ENCODE results near the gene PDE4DIP.
"Not testable (repeated sequence)": the region's sequence is repeated elsewhere in the genome, so short reads cannot be mapped to it uniquely, and the experiment has no call there.

PDE4DIP gene

DNA sequence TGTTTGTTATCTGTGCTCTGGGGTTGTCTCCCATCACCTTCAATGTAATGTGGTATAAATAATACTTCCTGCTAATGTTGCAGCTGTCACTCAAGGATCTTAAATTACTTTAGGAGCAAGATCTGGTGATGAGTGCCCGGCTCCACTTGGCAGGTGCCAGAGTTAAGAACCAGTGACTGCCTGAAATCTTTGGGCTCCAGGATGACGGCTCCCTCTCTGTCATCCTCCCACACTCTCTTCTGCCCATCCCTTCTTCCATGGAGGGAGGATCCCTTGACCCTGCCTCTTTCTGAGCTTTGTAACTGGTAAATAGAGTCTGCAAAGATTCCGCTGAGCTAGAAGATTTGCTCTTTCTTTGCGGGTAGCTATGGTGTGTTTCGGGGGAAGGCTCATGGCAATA lies 44.4 kb downstream of the PDE4DIP start:
- not testable (repeated sequence) for H3K4me1 Mint-ChIP-seq (ENCODE audit: low read depth in 2 of 2); H3K9me3 Mint-ChIP-seq; H3K36me3 Mint-ChIP-seq (ENCODE audit: insufficient read depth); ATAC-seq (replicated peaks); DNase-seq; H3K27ac Mint-ChIP-seq; H3K4me3 Mint-ChIP-seq; H3K27me3 Mint-ChIP-seq

DNA sequence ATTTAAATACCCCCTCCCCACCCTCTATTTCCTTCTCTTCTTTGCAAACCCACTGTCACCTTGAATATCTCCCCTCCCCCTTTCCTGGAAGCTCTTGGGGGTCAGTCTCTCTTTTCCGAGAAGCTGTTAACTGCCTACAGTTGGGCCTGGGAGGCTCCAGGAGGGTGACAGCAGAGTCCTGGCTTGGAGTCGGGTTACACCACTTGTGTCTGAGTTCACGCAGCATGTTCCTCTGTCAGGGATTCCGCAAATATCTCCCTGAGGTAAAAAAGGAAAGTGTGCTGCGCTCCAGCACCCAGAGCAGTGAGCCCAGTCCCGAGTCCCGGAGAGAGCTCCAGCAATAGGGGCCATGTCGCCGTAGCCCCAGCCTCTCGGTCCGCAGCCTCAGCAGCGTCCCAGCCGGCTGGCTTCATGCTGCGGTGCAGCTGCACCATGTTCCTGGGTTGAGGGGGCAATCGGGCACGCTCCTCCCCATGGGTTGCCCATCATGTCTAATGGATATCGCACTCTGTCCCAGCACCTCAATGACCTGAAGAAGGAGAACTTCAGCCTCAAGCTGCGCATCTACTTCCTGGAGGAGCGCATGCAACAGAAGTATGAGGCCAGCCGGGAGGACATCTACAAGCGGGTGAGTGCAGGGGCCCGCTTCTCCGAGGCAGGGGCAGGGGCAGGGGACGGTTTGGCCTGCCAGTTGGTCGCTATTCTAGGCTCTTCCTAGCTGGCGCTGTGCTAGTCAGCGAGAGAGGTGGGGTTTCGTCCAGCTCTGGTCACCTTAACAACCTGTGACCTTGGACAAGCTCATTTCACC lies 45.2 kb downstream of the PDE4DIP start:
- H3K27ac Mint-ChIP-seq; H3K4me3 Mint-ChIP-seq; DNase-seq; ATAC-seq (replicated peaks); H3K36me3 Mint-ChIP-seq (ENCODE audit: insufficient read depth); H3K9me3 Mint-ChIP-seq; H3K27me3 Mint-ChIP-seq; H3K4me1 Mint-ChIP-seq (ENCODE audit: low read depth in 2 of 2): not testable (repeated sequence)

DNA sequence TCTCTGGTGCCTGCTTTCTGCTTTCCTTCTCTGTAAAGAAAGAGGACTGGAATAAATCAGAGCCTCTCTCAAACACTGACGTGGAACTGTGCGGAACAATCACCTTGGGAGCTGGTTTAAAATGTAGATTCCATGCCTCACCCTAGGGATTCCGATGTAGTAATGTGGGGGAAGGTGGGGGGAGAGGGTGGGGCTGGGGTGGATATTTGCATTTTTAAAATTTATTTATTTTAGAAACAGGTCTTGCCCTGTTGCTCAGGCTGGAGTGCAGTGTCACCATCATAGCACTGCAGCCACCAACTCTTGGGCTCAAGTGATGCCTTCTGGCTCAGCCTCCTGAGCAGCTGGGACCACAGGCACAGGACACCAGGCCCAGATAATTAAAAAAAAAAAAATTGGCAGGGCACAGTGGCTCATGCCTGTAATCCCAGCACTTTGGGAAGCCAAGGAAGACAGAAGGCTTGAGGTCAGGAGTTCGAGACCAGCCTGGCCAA lies 45.9 kb downstream of the PDE4DIP start:
- DNase-seq; ATAC-seq (replicated peaks); H3K4me1 Mint-ChIP-seq (ENCODE audit: low read depth in 2 of 2); H3K27ac Mint-ChIP-seq; H3K9me3 Mint-ChIP-seq; H3K4me3 Mint-ChIP-seq; H3K36me3 Mint-ChIP-seq (ENCODE audit: insufficient read depth); H3K27me3 Mint-ChIP-seq: not testable (repeated sequence)

DNA sequence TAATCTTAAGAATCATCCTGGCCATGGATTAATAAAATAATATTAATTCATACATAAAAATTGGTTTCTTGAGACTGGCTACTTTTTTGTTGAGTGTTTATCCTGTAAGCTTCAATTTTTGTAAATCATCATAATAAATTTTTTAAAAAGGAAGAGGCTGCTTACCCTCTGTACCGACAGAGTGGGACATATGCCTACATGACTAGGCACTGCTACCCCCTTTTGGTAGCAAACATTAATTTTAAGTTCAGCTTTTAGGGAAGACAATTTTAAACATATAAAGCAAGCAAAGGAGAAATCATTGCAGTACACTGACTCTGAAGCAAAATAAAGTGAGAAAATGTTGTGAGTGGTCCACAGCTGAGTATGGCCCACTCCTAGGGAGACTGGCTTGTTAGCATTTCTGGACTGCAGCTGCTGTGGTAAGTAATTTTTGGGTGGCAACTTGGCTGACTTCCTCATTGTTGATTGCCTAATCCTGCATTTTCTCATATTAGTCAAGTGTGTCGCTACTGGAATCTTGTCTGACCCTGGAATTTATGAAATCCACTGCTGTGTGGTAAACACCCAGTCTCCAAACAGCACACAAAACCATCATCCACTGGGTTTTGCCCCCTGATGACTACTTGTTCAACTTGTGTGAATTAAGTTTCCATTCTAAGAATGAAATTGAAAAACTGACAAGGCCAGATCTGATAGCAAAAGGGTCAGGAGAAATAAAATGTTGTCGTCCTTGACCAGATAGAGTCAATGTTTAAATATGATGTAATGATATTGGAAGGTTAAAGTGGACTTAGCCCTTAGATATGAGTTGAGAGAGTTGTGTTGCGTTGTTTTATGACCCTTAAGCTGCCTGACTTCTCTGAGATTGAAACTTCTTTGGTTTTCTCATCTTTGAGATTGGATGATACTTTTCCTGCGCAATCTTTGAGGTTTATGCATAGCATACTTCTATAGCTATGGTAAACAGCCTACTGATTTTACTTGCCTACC lies 50.4 kb downstream of the PDE4DIP start:
- H3K27ac Mint-ChIP-seq; ATAC-seq (replicated peaks); H3K4me1 Mint-ChIP-seq (ENCODE audit: low read depth in 2 of 2); H3K9me3 Mint-ChIP-seq; DNase-seq; H3K36me3 Mint-ChIP-seq (ENCODE audit: insufficient read depth); H3K4me3 Mint-ChIP-seq; H3K27me3 Mint-ChIP-seq: not testable (repeated sequence)

DNA sequence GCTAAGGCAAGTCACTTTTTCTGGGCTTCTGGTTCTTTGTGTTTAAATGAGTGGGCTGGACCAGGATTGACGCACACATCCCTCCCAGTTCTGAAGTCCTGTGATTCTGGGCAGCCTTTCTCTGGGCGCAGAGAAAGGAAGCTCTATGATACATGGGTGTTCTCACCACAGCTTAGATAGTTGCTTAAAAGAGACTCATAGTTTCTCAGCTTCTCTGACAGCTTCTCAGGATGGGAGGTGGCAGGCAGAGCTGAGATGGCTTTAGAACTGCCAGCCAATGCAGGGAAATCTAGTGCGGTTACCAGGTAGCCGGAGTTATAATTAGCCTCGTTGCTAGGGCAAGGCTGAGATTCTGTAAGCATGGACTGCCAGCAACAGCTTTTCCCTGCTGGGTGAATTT lies 55.8 kb downstream of the PDE4DIP start:
- not testable (repeated sequence) for H3K27ac Mint-ChIP-seq; DNase-seq; H3K27me3 Mint-ChIP-seq; H3K9me3 Mint-ChIP-seq; H3K36me3 Mint-ChIP-seq (ENCODE audit: insufficient read depth); H3K4me3 Mint-ChIP-seq; H3K4me1 Mint-ChIP-seq (ENCODE audit: low read depth in 2 of 2)
- peak; percentile 35 for ATAC-seq (replicated peaks)

DNA sequence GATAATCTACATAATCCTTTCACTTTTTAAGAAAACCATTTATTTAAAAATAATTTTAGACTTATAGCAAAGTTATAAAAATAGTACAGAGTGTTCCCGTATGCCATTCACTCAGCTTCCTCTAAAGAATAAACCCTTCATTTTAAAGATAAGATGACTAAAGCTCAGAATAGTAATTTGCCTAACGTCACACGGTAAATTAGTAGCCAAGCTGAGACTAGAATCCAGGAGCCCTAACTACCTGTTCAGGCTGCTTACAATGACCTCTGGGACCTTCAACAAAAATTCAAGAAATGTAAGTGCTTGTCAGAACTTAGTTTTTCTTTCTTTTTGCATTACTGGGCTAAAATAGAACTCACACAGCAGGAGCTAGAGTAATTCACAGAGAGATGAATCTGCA lies 56.5 kb downstream of the PDE4DIP start:
- not testable (repeated sequence) for H3K27ac Mint-ChIP-seq; DNase-seq; H3K4me3 Mint-ChIP-seq; H3K27me3 Mint-ChIP-seq; ATAC-seq (replicated peaks); H3K4me1 Mint-ChIP-seq (ENCODE audit: low read depth in 2 of 2); H3K9me3 Mint-ChIP-seq; H3K36me3 Mint-ChIP-seq (ENCODE audit: insufficient read depth)

DNA sequence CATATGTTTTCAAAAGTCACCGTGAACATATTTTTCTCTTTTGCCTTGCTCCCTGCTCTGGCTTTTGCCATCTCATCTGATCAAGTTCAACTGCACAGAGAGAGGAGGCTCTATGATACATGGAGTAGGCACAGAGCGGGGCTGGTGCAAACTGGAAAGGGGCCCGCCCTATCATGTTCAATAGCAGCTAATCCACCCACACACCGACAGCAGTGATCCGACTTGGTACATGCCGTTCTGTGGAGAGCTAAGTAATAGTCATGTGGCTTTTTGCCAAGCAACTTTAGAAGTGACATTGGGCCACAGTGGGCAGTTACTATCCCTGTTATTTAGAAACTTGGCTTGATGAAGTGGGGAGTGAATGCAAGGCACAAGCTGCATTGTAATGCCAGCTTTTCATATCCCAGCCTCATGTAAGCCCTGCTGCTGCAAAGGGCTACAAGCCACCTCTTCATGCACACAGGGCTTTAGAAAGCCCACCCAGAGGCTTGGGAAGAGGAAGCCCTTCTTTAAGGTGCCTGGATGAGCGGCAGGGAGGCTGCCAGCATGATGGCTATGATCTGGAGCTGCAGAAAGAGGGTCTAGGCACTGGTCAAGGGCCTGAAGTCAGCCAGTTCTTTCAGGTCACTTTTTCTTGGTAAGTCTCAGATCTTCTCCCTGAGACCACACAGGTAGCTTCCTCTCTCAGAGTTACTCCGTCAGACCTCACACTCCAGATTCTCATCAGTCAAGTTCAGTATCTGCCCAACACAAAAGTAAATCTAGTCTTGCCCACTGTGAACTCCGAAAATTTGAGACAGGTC lies 57.1 kb downstream of the PDE4DIP start:
- not testable (repeated sequence) for H3K4me1 Mint-ChIP-seq (ENCODE audit: low read depth in 2 of 2); ATAC-seq (replicated peaks); H3K4me3 Mint-ChIP-seq; DNase-seq; H3K27ac Mint-ChIP-seq; H3K27me3 Mint-ChIP-seq; H3K36me3 Mint-ChIP-seq (ENCODE audit: insufficient read depth); H3K9me3 Mint-ChIP-seq

DNA sequence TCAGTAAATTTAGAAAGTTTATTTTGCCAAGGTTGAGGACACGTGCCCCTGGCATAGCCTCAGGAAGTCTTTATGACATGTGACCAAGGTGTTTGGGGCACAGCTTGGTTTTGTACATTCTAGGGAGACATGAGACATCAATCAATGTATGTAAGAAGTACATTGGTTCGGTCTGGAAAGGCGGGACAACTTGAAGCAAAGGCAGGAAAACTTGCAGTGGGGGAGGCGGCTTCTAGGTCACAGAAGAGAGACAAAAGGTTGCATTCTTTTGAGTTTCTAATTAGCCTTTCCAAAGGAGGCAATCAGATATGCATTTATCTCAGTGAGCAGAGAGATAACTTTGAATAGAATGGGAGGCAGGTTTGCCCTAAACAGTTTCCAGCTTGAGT lies 57.7 kb downstream of the PDE4DIP start:
- H3K27ac Mint-ChIP-seq; DNase-seq; ATAC-seq (replicated peaks); H3K27me3 Mint-ChIP-seq; H3K4me3 Mint-ChIP-seq; H3K36me3 Mint-ChIP-seq (ENCODE audit: insufficient read depth); H3K4me1 Mint-ChIP-seq (ENCODE audit: low read depth in 2 of 2); H3K9me3 Mint-ChIP-seq: not testable (repeated sequence)

DNA sequence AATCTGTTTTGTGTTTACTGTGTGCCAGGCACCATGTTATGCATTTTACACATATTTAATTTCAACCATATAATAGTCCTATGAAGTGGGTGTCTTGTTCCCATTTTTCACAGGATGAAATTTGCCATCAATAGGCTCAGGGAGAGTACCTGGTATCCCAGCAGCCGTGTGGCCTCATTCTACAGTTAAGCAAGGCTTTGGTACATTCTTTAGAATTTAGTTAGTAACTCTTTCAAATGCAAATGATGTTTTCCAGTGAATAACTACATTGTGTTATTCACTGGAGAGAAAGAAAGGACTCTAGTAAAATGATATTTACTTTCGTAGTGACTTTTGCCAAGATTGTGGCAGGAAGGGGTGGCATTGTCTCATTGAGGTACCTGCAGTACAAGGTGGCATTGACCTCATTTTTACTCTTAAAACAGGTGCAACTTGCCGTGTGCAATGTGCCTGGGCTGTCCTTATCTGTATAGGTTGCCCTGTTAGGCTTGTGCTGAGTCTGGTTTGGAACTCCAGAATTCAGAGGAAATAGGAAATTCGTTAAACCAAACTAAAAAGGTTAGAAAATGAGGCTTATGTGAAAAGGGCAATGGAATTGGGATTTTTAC lies 65.1 kb downstream of the PDE4DIP start:
- DNase-seq; H3K27me3 Mint-ChIP-seq; H3K9me3 Mint-ChIP-seq; H3K36me3 Mint-ChIP-seq (ENCODE audit: insufficient read depth); H3K4me1 Mint-ChIP-seq (ENCODE audit: low read depth in 2 of 2); ATAC-seq (replicated peaks); H3K4me3 Mint-ChIP-seq; H3K27ac Mint-ChIP-seq: not testable (repeated sequence)

DNA sequence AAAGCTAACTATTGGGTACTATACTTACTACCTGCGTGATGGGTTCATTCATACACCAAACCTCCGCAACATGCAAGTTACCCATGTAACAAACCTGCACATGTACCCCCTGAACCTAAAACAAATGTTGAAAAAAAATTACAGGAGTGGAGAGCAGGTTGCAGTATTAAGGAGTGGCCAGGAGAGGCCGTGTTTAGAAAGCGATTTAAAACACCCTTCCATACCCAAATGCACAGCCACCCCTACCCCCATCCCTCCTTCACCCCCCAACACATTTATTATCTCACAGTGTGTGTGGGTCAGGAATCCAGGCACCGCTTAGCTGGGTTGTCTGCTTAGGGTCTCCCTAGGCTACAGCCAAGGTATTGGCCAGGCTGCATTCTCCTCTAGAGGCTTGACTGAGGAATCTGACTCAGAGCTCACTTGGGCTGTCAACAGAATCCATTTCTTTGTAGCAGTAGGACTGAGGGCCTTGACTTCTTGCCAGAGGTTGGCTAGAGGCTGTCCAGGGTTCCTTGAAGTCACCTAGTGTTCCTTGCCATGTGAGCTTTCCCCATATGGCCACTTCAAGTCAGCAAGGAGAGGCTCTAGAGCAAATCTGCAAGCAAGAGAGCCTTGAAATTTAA lies 67.2 kb downstream of the PDE4DIP start:
- H3K27ac Mint-ChIP-seq; H3K4me1 Mint-ChIP-seq (ENCODE audit: low read depth in 2 of 2); H3K36me3 Mint-ChIP-seq (ENCODE audit: insufficient read depth); H3K4me3 Mint-ChIP-seq; ATAC-seq (replicated peaks); DNase-seq; H3K9me3 Mint-ChIP-seq; H3K27me3 Mint-ChIP-seq: not testable (repeated sequence)

DNA sequence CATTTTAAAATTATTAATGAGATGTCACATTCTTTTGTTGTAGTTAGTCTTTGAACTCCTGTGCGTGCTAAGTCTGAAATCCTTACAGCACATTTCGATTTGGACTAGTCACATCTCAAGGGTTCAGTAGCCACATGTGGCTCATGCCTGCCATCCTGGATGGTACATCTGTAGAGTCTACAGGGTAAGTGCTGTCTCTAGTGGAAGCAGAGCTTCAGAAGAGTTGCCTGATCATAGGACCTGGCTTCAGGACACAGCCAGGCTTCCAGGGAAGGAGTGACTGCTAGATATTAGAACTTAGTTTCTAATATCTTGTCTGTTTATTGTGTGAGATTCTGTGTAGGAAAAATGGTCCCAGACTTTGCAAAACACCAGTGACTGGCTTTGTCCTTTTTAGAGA lies 72.0 kb downstream of the PDE4DIP start:
- DNase-seq; H3K9me3 Mint-ChIP-seq; ATAC-seq (replicated peaks); H3K4me3 Mint-ChIP-seq; H3K36me3 Mint-ChIP-seq (ENCODE audit: insufficient read depth); H3K27ac Mint-ChIP-seq; H3K4me1 Mint-ChIP-seq (ENCODE audit: low read depth in 2 of 2); H3K27me3 Mint-ChIP-seq: not testable (repeated sequence)

DNA sequence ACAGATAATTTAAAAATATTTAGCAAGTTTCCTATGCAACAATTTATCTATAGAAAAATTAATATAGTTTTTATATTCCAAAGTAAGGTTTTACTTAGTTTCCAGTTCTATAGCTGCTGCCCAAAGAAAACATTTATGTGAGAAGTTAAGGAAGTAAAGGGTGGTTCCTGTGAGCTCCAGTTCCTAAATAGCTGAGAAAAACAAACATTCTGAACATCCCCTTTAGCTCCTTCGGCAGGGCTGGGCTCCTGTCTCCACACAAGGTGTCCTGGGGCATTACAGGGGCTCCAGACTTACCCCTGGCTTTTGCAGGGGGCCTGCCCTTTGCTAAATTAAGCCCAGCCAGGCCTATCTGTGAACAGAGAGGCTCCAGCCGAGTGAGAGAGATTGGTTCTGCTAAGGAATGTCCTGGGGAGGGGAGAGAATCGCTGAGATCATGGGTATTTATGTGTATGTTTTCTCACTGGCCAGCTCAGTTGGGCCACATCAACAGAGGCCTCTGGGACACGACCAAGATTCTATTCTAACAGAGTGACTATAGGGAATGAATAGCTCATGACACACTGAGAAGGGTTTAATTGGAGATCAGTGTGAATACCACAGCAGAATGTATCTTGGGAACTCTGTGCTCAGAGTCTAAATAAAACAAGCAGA lies 72.6 kb downstream of the PDE4DIP start:
- H3K27ac Mint-ChIP-seq; H3K36me3 Mint-ChIP-seq (ENCODE audit: insufficient read depth); H3K27me3 Mint-ChIP-seq; H3K9me3 Mint-ChIP-seq; H3K4me3 Mint-ChIP-seq; DNase-seq; ATAC-seq (replicated peaks); H3K4me1 Mint-ChIP-seq (ENCODE audit: low read depth in 2 of 2): not testable (repeated sequence)

All from effector memory CD8-positive, alpha-beta T cell (primary cell).